H9 (cell line): ENCODE data around the gene ABCC2. TPM values are rescaled to one million over a fixed set of nuclear protein-coding genes. Genes with fewer than 3 reads are reported as not detected.

ENCODE experiments used
- DNase-seq: peaks from one replicate; pipeline ENCODE4 v3.0.0-alpha.2; 2017
- H2AFZ ChIP-seq: one replicate; pipeline ENCODE4 v1.6.1; 2013; ENCODE audit warnings: mild to moderate bottlenecking, low read length, control low read depth, moderate library complexity
- H2AK5ac ChIP-seq: 2 replicates; pipeline ENCODE4 v1.6.1; 2013; ENCODE audit warnings: low read length, control low read depth, mixed read lengths; ENCODE audit not compliant: insufficient read length
- H2BK120ac ChIP-seq: one replicate; pipeline ENCODE4 v1.6.1; 2013; ENCODE audit warnings: low read depth, mild to moderate bottlenecking, low read length, control low read depth, inconsistent platforms; ENCODE audit not compliant: poor library complexity, severe bottlenecking
- H2BK12ac ChIP-seq: 2 replicates; pipeline ENCODE4 v1.6.1; 2013; ENCODE audit warnings: low read length, control low read depth, mixed read lengths, low read depth; ENCODE audit not compliant: insufficient read length
- H2BK15ac ChIP-seq: 2 replicates; pipeline ENCODE4 v1.6.1; 2013; ENCODE audit warnings: low read depth, low read length, control low read depth
- H2BK20ac ChIP-seq: one replicate; pipeline ENCODE4 v1.6.1; 2013; ENCODE audit warnings: low read depth, mild to moderate bottlenecking, low read length, control low read depth, inconsistent platforms; ENCODE audit not compliant: poor library complexity, severe bottlenecking
- H2BK5ac ChIP-seq: 2 replicates; pipeline ENCODE4 v1.6.1; 2013; ENCODE audit warnings: low read length, control low read depth, mixed read lengths; ENCODE audit not compliant: insufficient read length
- H3K14ac ChIP-seq: 2 replicates; pipeline ENCODE4 v1.6.1; 2013; ENCODE audit warnings: low read length, control low read depth; ENCODE audit not compliant: insufficient read depth
- H3K18ac ChIP-seq: 2 replicates; pipeline ENCODE4 v1.6.1; 2013; ENCODE audit warnings: low read depth, mild to moderate bottlenecking, mixed read lengths, low read length, control low read depth; ENCODE audit not compliant: insufficient read length
- H3K23ac ChIP-seq: 2 replicates; pipeline ENCODE4 v1.6.1; 2013; ENCODE audit warnings: low read length, control low read depth, mixed read lengths, low read depth; ENCODE audit not compliant: insufficient read length
- H3K23me2 ChIP-seq: 2 replicates; pipeline ENCODE4 v1.6.1; 2013; ENCODE audit warnings: low read depth, mild to moderate bottlenecking, mixed read lengths, low read length, control low read depth; ENCODE audit not compliant: insufficient read length, poor library complexity, severe bottlenecking
- H3K27ac ChIP-seq: 2 replicates; pipeline ENCODE4 v1.5.1; 2013; ENCODE audit warnings: low read length, control low read depth, mixed read lengths, low read depth; ENCODE audit not compliant: insufficient read length
- H3K27me3 ChIP-seq: 2 replicates; pipeline ENCODE4 v1.6.1; 2013; ENCODE audit warnings: low read length, control low read depth, inconsistent platforms; ENCODE audit not compliant: insufficient read depth
- H3K4ac ChIP-seq: 2 replicates; pipeline ENCODE4 v1.6.1; 2013; ENCODE audit warnings: low read depth, mild to moderate bottlenecking, control low read depth, inconsistent platforms, low read length, moderate library complexity
- H3K4me1 ChIP-seq: 2 replicates; pipeline ENCODE4 v1.6.1; 2013; ENCODE audit warnings: low read length, control low read depth, inconsistent platforms; ENCODE audit not compliant: insufficient read depth
- H3K4me2 ChIP-seq: 2 replicates; pipeline ENCODE4 v1.6.1; 2013; ENCODE audit warnings: low read length, control low read depth, mixed read lengths; ENCODE audit not compliant: insufficient read length, insufficient read depth
- H3K56ac ChIP-seq: 2 replicates; pipeline ENCODE4 v1.6.1; 2013; ENCODE audit warnings: low read depth, mild to moderate bottlenecking, mixed read lengths, low read length, control low read depth; ENCODE audit not compliant: insufficient read length
- H3K79me1 ChIP-seq: 2 replicates; pipeline ENCODE4 v1.6.1; 2013; ENCODE audit warnings: low read depth, mild to moderate bottlenecking, moderate library complexity, low read length, control low read depth, inconsistent platforms; ENCODE audit not compliant: insufficient read depth, poor library complexity, severe bottlenecking
- H3K79me2 ChIP-seq: 2 replicates; pipeline ENCODE4 v1.6.1; 2013; ENCODE audit warnings: low read length, control low read depth, inconsistent platforms; ENCODE audit not compliant: insufficient read depth
- H3K9ac ChIP-seq: 2 replicates; pipeline ENCODE4 v1.6.1; 2013; ENCODE audit warnings: low read length, control low read depth, mixed read lengths; ENCODE audit not compliant: insufficient read length; ENCODE audit errors: extremely low read depth
- H3K9me3 ChIP-seq: one replicate; pipeline ENCODE4 v1.6.1; 2013; ENCODE audit warnings: low read depth, low read length, inconsistent platforms; ENCODE audit not compliant: control insufficient read depth
- H3T11ph ChIP-seq: one replicate; pipeline ENCODE4 v1.6.1; 2013; ENCODE audit warnings: mild to moderate bottlenecking, low read length, control low read depth, inconsistent platforms
- H4K20me1 ChIP-seq: one replicate; pipeline ENCODE4 v1.6.1; 2013; ENCODE audit not compliant: control insufficient read depth, insufficient read length, insufficient read depth
- H4K5ac ChIP-seq: 2 replicates; pipeline ENCODE4 v1.6.1; 2013; ENCODE audit warnings: low read depth, mild to moderate bottlenecking, mixed read lengths, low read length, control low read depth; ENCODE audit not compliant: insufficient read length
- H4K8ac ChIP-seq: replicated peaks from 2 replicates; pipeline ENCODE4 v1.6.1; 2013; ENCODE audit warnings: low read length, control low read depth, mixed read lengths, low read depth; ENCODE audit not compliant: insufficient read length
- H4K91ac ChIP-seq: 2 replicates; pipeline ENCODE4 v1.6.1; 2013; ENCODE audit warnings: low read depth, mild to moderate bottlenecking, moderate library complexity, mixed read lengths, low read length, control low read depth; ENCODE audit not compliant: insufficient read length
- H3K27ac Mint-ChIP-seq, 3 experiments: 2 replicates in 2 of 3; 3 replicates in 1 of 3; pipeline ENCODE4 v1.8.0; 2020 to 2021; ENCODE audit warnings: mixed read lengths in 3 of 3, mild to moderate bottlenecking in 1 of 3, moderate library complexity in 1 of 3
- H3K27me3 Mint-ChIP-seq: 2 replicates; pipeline ENCODE4 v1.8.0; 2021; ENCODE audit warnings: low read depth, mild to moderate bottlenecking, moderate library complexity, mixed read lengths
- H3K36me3 Mint-ChIP-seq, 3 experiments: 2 replicates in 2 of 3; 3 replicates in 1 of 3; pipeline ENCODE4 v1.8.0; 2020 to 2021; ENCODE audit warnings: low read depth in 3 of 3, mixed read lengths in 3 of 3; ENCODE audit not compliant: insufficient read depth in 1 of 3
- H3K4me1 Mint-ChIP-seq, 2 experiments: 2 replicates each; pipeline ENCODE4 v1.8.0; 2020; ENCODE audit warnings: mixed read lengths in 2 of 2
- H3K4me3 Mint-ChIP-seq, 2 experiments: 2 replicates in 1 of 2; 3 replicates in 1 of 2; pipeline ENCODE4 v1.8.0; 2020 to 2021; ENCODE audit warnings: mild to moderate bottlenecking in 2 of 2, mixed read lengths in 2 of 2, moderate library complexity in 1 of 2
- H3K9me3 Mint-ChIP-seq, 2 experiments: 2 replicates in 1 of 2; 3 replicates in 1 of 2; pipeline ENCODE4 v1.8.0; 2020; ENCODE audit warnings: mild to moderate bottlenecking in 2 of 2, mixed read lengths in 2 of 2, moderate library complexity in 1 of 2
- CTCF ChIP-seq: fragments of 200-600 bp; sonication (generic); conservative IDR thresholded peaks from 3 replicates; pipeline ENCODE4 v1.8.0; 2021; ENCODE audit warnings: antibody characterized with exemption, mild to moderate bottlenecking
- WGBS: extraction: QIAGEN DNeasy Blood & Tissue Kit; methylation state at CpG from one replicate; pipeline ENCODE4 v1.1.7; 2013; ENCODE audit warnings: missing lambda C conversion rate, low lambda C conversion rate, mixed read lengths; ENCODE audit not compliant: insufficient read length; ENCODE audit errors: extremely low coverage; 5-methylcytosine and 5-hydroxymethylcytosine counted together
- total RNA-seq: library from RNA; stranded (reverse); gene quantifications from 2 replicates; pipeline ENCODE4 v1.2.1, GENCODE V29; 2021

The ABCC2 gene
- total RNA-seq, 1 experiment from 2014 or later, result 0.68 TPM

- no peak overlapping the region for H3K18ac ChIP-seq
- H3K4me1 ChIP-seq, result no peaks in the 10 kb centered on the region
- TF ChIP-seq CTCF, result no peak
- no peak overlapping the region for H2BK15ac ChIP-seq
- H3K14ac ChIP-seq, result no peak overlapping the region
- H3K23me2 ChIP-seq, result no peaks in the 10 kb centered on the region
- Mint-ChIP-seq H3K4me1 (no peaks in the 10 kb centered on the region), H3K36me3 (no peaks in the 10 kb centered on the region), H3K27me3 (peaks cover 6% of the 10 kb centered on the region; the same call in 1 of the 2 replicates), H3K4me3 (no peak overlapping the region), H3K27ac (no peak overlapping the region), H3K9me3 (no peaks in the 10 kb centered on the region)
- no peaks in the 10 kb centered on the region for H4K20me1 ChIP-seq
- no peak overlapping the region for H3K4me2 ChIP-seq
- no peaks in the 10 kb centered on the region for H3K79me2 ChIP-seq
- no peak overlapping the region for H2AK5ac ChIP-seq
- no peaks in the 10 kb centered on the region for H3K27me3 ChIP-seq
- H3T11ph ChIP-seq, result no peak overlapping the region
- H3K79me1 ChIP-seq, result no peaks in the 10 kb centered on the region
- no peak overlapping the region for H3K23ac ChIP-seq
- no peak overlapping the region for H2BK5ac ChIP-seq
- no peak overlapping the region for H3K4ac ChIP-seq
- no peak overlapping the region for H4K5ac ChIP-seq
- H2AFZ ChIP-seq, result no peak overlapping the region
- H2BK12ac ChIP-seq, result no peak overlapping the region
- no peak overlapping the region for H4K8ac ChIP-seq
- no peak overlapping the region for H4K91ac ChIP-seq
- H3K56ac ChIP-seq, result no peak overlapping the region
- no peak for DNase-seq
- H2BK120ac ChIP-seq, result no peak overlapping the region
- no peaks in the 10 kb centered on the region for H3K9me3 ChIP-seq
- no CpG with 5 or more reads among the region's 4 CpGs for WGBS
- H3K9ac ChIP-seq, result no peak overlapping the region
- no peak overlapping the region for H3K27ac ChIP-seq
- no peak overlapping the region for H2BK20ac ChIP-seq
These were observed 15.6 kb downstream of the ABCC2 start for GRCh38 chr10:99798031-99798430.
